ENCODE measurements around the gene ADTRP.

The ADTRP gene

DNA sequence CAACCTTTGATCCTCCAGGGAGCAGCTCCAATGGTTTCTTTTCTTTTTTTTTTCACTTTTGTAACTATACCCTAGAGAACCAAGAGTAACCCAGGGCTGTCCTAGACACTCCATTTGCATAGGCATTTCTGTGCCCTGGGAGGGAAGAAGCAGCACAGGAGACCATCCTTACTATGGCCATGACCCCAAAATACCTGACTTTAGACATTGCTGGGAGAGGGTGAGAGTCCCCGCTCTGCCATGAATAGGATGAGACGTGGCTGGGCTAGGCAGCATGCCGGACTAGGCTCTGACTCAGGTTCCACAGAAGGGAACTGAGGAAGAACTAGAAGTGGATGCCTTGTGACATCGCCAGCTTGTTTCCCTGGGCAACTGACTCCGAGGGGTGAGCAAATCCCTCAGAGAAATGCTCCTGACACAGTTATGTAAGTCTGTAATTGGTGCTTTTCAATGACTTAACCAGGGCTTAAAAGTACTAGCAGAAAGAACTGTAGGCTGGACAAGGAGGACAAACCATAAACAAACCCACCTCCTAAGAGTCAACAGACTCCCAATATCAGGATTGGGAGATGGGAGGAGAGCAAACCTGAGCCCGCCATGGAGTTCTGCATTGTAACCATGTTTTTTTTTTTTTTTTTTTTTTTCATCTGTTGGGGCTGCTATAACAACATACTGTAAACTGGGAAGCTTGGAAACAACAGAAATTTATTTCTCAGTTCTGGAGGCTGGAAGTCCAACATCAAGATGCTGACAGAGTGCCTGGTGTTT is 910 bp upstream of the ADTRP start:
- H3K36me3 ChIP-seq (ENCODE audit: control insufficient read depth in 5 of 5, insufficient read depth in 5 of 5, low read length in 5 of 5) = no peaks in the 10 kb centered on the region
- H3K9me3 ChIP-seq (ENCODE audit: control insufficient read depth in 5 of 5, low read length in 5 of 5) = peaks cover 0 to 3% (median 0%) of the 10 kb centered on the region in 5 donors
- H3K4me3 ChIP-seq (ENCODE audit: low read depth in 1 of 5, low read length in 5 of 5) = no peak overlapping the region
- H3K27me3 ChIP-seq (ENCODE audit: control insufficient read depth in 5 of 5, insufficient read depth in 4 of 5, low read length in 5 of 5) = no peaks in the 10 kb centered on the region
- peaks cover 0 to 17% (median 12%) of the 10 kb centered on the region in 5 donors for H3K4me1 ChIP-seq (ENCODE audit: control insufficient read depth in 5 of 5, insufficient read depth in 5 of 5, low read length in 5 of 5)
- peak overlapping the region; percentile 27 for H3K27ac ChIP-seq (ENCODE audit: low read depth, low read length)
- H3K9ac ChIP-seq (ENCODE audit: low read length in 5 of 5) = no peak overlapping the region

- Histone ChIP-seq H3K27me3 (ENCODE audit: control insufficient read depth in 5 of 5, insufficient read depth in 4 of 5, low read length in 5 of 5) (no peaks in the 10 kb centered on the region), H3K36me3 (ENCODE audit: control insufficient read depth in 5 of 5, insufficient read depth in 5 of 5, low read length in 5 of 5) (no peaks in the 10 kb centered on the region), H3K4me1 (ENCODE audit: control insufficient read depth in 5 of 5, insufficient read depth in 5 of 5, low read length in 5 of 5) (peaks cover 0 to 17% (median 12%) of the 10 kb centered on the region in 5 donors), H3K27ac (ENCODE audit: low read depth, low read length) (no peak overlapping the region), H3K9ac (ENCODE audit: low read length in 5 of 5) (no peak overlapping the region), H3K9me3 (ENCODE audit: control insufficient read depth in 5 of 5, low read length in 5 of 5) (peaks cover 0 to 3% (median 0%) of the 10 kb centered on the region in 5 donors), H3K4me3 (ENCODE audit: low read depth in 1 of 5, low read length in 5 of 5) (no peak overlapping the region)
These were observed 567 bp downstream of the ADTRP start for GRCh38 chr6:11778036-11778435.

DNA sequence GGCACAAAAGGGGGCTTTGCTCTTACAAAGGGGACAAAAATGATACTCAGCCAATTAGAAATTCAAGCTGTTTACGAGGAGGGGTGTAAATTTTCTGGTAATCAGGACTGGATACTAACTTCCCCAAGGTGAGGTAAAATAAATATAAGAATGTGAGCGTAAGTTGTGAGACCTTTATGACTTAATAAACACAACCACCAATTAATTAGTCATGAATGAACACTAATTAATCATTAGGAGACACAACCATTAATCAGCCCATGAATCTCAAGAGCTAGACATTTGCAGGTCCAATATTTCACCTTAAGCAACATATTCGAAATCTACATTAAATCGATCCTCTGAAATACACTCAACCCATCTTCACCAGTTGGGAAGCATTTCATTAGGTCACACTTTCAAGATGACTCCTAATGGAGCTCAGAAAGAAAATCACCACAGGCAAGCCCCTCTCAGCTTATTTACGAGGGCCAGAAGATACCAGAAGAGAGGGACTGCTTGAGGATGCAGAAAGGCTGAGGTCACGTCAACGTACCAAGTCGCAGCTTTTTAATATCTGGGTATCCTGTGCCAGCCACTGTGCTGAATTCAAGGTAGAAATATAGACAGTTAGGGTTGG is 2.7 kb downstream of the ADTRP start:
- H3K4me3 ChIP-seq (ENCODE audit: low read depth in 1 of 5, low read length in 5 of 5) = no peak overlapping the region
- peaks cover 3 to 24% (median 17%) of the 10 kb centered on the region in 5 donors for H3K4me1 ChIP-seq (ENCODE audit: control insufficient read depth in 5 of 5, insufficient read depth in 5 of 5, low read length in 5 of 5)
- no peaks in the 10 kb centered on the region for H3K9me3 ChIP-seq (ENCODE audit: control insufficient read depth in 5 of 5, low read length in 5 of 5)
- no peak overlapping the region for H3K27ac ChIP-seq (ENCODE audit: low read depth, low read length)
- H3K36me3 ChIP-seq (ENCODE audit: control insufficient read depth in 5 of 5, insufficient read depth in 5 of 5, low read length in 5 of 5) = no peaks in the 10 kb centered on the region
- peaks cover 0 to under 1% (median 0%) of the 10 kb centered on the region in 5 donors for H3K27me3 ChIP-seq (ENCODE audit: control insufficient read depth in 5 of 5, insufficient read depth in 4 of 5, low read length in 5 of 5)
- no peak overlapping the region for H3K9ac ChIP-seq (ENCODE audit: low read length in 5 of 5)

- Histone ChIP-seq H3K4me1 (ENCODE audit: control insufficient read depth in 5 of 5, insufficient read depth in 5 of 5, low read length in 5 of 5) (peaks cover 11 to 30% (median 22%) of the 10 kb centered on the region in 5 donors), H3K36me3 (ENCODE audit: control insufficient read depth in 5 of 5, insufficient read depth in 5 of 5, low read length in 5 of 5) (no peaks in the 10 kb centered on the region), H3K9ac (ENCODE audit: low read length in 5 of 5) (no peak overlapping the region), H3K27me3 (ENCODE audit: control insufficient read depth in 5 of 5, insufficient read depth in 4 of 5, low read length in 5 of 5) (peaks cover 0 to 3% (median 0%) of the 10 kb centered on the region in 5 donors), H3K9me3 (ENCODE audit: control insufficient read depth in 5 of 5, low read length in 5 of 5) (no peaks in the 10 kb centered on the region), H3K4me3 (ENCODE audit: low read depth in 1 of 5, low read length in 5 of 5) (no peak overlapping the region), H3K27ac (ENCODE audit: low read depth, low read length) (no peak overlapping the region)
These were observed 4.2 kb downstream of the ADTRP start for GRCh38 chr6:11774426-11774825.

- H3K9me3 ChIP-seq (ENCODE audit: control insufficient read depth in 5 of 5, low read length in 5 of 5) = no peaks in the 10 kb centered on the region
- no peak overlapping the region for H3K9ac ChIP-seq (ENCODE audit: low read length in 5 of 5)
- no peaks in the 10 kb centered on the region for H3K36me3 ChIP-seq (ENCODE audit: control insufficient read depth in 5 of 5, insufficient read depth in 5 of 5, low read length in 5 of 5)
- peaks cover 11 to 22% (median 14%) of the 10 kb centered on the region in 5 donors for H3K4me1 ChIP-seq (ENCODE audit: control insufficient read depth in 5 of 5, insufficient read depth in 5 of 5, low read length in 5 of 5)
- H3K27me3 ChIP-seq (ENCODE audit: control insufficient read depth in 5 of 5, insufficient read depth in 4 of 5, low read length in 5 of 5) = peaks cover 0 to 3% (median 0%) of the 10 kb centered on the region in 5 donors
- H3K4me3 ChIP-seq (ENCODE audit: low read depth in 1 of 5, low read length in 5 of 5) = no peak overlapping the region
- no peak overlapping the region for H3K27ac ChIP-seq (ENCODE audit: low read depth, low read length)
These were observed 5.0 kb downstream of the ADTRP start for GRCh38 chr6:11773581-11773980.

DNA sequence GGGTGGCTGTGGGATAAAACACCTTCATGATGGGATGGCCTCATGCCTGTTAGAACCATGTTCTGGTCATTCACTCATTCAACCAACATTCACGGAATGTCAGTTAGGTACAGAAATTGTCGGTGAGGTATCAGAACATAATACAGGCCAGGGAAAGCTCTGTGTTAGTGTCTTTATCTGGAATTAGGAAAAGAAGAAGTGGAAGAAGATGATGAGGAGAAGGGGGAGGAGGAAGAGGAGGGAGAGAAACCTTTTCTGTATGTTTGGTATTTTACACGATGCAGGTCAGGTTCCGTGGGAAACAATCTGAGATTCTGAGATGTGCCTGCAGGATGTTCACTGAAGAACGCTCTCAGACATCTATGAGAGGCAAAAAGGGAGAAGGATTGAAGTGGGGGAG is 5.6 kb downstream of the ADTRP start:
- Histone ChIP-seq H3K9me3 (ENCODE audit: control insufficient read depth in 5 of 5, low read length in 5 of 5) (no peaks in the 10 kb centered on the region), H3K27ac (ENCODE audit: low read depth, low read length) (no peak overlapping the region), H3K36me3 (ENCODE audit: control insufficient read depth in 5 of 5, insufficient read depth in 5 of 5, low read length in 5 of 5) (no peaks in the 10 kb centered on the region), H3K27me3 (ENCODE audit: control insufficient read depth in 5 of 5, insufficient read depth in 4 of 5, low read length in 5 of 5) (peaks cover 0 to 3% (median 0%) of the 10 kb centered on the region in 5 donors), H3K4me1 (ENCODE audit: control insufficient read depth in 5 of 5, insufficient read depth in 5 of 5, low read length in 5 of 5) (peaks cover 11 to 21% (median 14%) of the 10 kb centered on the region in 5 donors), H3K9ac (ENCODE audit: low read length in 5 of 5) (no peak overlapping the region), H3K4me3 (ENCODE audit: low read depth in 1 of 5, low read length in 5 of 5) (no peak overlapping the region)

DNA sequence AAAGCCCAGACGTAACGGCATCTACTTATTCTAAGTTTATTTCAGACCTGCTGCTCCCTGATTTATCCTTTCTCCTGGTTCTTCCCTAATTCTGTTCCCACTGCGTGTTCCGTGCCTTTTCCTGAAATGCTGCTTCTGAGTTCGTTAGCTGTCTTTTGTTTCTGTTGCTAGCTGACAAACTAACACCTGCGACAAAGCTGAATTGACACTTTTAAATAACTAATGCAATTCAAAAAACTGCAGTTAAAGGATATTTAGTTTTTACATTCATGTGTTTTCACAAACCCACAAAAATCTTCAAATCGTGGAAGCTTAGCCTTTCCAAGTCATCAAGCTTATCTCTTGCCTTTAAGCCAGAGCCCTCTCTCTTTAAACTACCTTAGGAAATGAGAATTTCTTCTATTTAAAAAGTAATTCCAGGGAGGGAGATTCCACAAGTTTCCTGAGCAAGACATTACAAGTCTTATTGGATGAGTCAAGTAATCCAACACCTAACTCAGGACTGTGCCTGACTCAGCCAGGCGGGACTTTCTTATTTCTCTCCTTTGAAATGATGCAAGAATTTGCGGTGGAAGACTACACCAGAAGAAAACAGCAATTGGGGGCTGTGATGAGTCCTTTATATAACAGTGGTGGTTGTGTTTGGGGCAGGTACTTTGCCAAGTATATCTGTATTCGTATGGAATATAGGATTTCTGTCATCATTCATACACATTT is 6.3 kb downstream of the ADTRP start:
- Histone ChIP-seq H3K27me3 (ENCODE audit: control insufficient read depth in 5 of 5, insufficient read depth in 4 of 5, low read length in 5 of 5) (peaks cover 0 to 3% (median 0%) of the 10 kb centered on the region in 5 donors), H3K9me3 (ENCODE audit: control insufficient read depth in 5 of 5, low read length in 5 of 5) (no peaks in the 10 kb centered on the region), H3K4me3 (ENCODE audit: low read depth in 1 of 5, low read length in 5 of 5) (no peak overlapping the region), H3K27ac (ENCODE audit: low read depth, low read length) (peak overlapping the region; percentile 85), H3K36me3 (ENCODE audit: control insufficient read depth in 5 of 5, insufficient read depth in 5 of 5, low read length in 5 of 5) (no peaks in the 10 kb centered on the region), H3K9ac (ENCODE audit: low read length in 5 of 5) (no peak overlapping the region), H3K4me1 (ENCODE audit: control insufficient read depth in 5 of 5, insufficient read depth in 5 of 5, low read length in 5 of 5) (peaks cover 11 to 21% (median 15%) of the 10 kb centered on the region in 5 donors)

GRCh38 chr6:11771473-11772048 is 7.0 kb downstream of the ADTRP start:
- H3K9me3 ChIP-seq (ENCODE audit: control insufficient read depth in 5 of 5, low read length in 5 of 5) = no peaks in the 10 kb centered on the region
- H3K4me3 ChIP-seq (ENCODE audit: low read depth in 1 of 5, low read length in 5 of 5) = no peak overlapping the region
- H3K27ac ChIP-seq (ENCODE audit: low read depth, low read length) = peak overlapping the region; percentile 85
- peaks cover 14 to 27% (median 21%) of the 10 kb centered on the region in 5 donors for H3K4me1 ChIP-seq (ENCODE audit: control insufficient read depth in 5 of 5, insufficient read depth in 5 of 5, low read length in 5 of 5)
- no peaks in the 10 kb centered on the region for H3K36me3 ChIP-seq (ENCODE audit: control insufficient read depth in 5 of 5, insufficient read depth in 5 of 5, low read length in 5 of 5)
- H3K27me3 ChIP-seq (ENCODE audit: control insufficient read depth in 5 of 5, insufficient read depth in 4 of 5, low read length in 5 of 5) = peaks cover 0 to 3% (median 0%) of the 10 kb centered on the region in 5 donors
- H3K9ac ChIP-seq (ENCODE audit: low read length in 5 of 5) = peak overlapping the region in 1 of 5 donors; percentile 29

GRCh38 chr6:11770546-11771466 is 7.8 kb downstream of the ADTRP start:
- H3K27ac ChIP-seq (ENCODE audit: low read depth, low read length) = peak overlapping the region; percentile 85
- H3K9ac ChIP-seq (ENCODE audit: low read length in 5 of 5) = peak overlapping the region in 2 of 5 donors; percentile 37 to 52
- H3K4me3 ChIP-seq (ENCODE audit: low read depth in 1 of 5, low read length in 5 of 5) = peak overlapping the region in 4 of 5 donors; percentile 7 to 30 (median 18)

More at GRCh38 chr6:11770546-11771466, 7.8 kb downstream of the ADTRP start:
- Histone ChIP-seq H3K27me3 (ENCODE audit: control insufficient read depth in 5 of 5, insufficient read depth in 4 of 5, low read length in 5 of 5) (peaks cover 0 to 3% (median 0%) of the 10 kb centered on the region in 5 donors), H3K4me1 (ENCODE audit: control insufficient read depth in 5 of 5, insufficient read depth in 5 of 5, low read length in 5 of 5) (peaks cover 15 to 31% (median 28%) of the 10 kb centered on the region in 5 donors), H3K9me3 (ENCODE audit: control insufficient read depth in 5 of 5, low read length in 5 of 5) (no peaks in the 10 kb centered on the region), H3K36me3 (ENCODE audit: control insufficient read depth in 5 of 5, insufficient read depth in 5 of 5, low read length in 5 of 5) (no peaks in the 10 kb centered on the region)

Data from subcutaneous abdominal adipose tissue (tissue), 5 donors.